HepG2 (cell line): ENCODE measurements around the gene PDGFA. TPM values are rescaled to one million over a fixed set of nuclear protein-coding genes. Genes with fewer than 3 reads are reported as not detected.

ENCODE experiments used
- ATAC-seq: fragments of 200-7000 bp; cut with Tn5 transposase; 3 replicates; pipeline ENCODE4 v1.9.1; 2020; ENCODE audit warnings: mild to moderate bottlenecking, moderate library complexity
- BruUV-seq: library from RNA; stranded (reverse); fragments of 400-500 nt; replicated peaks from 2 replicates; lab custom pipeline; 2021; lab: Mats Ljungman, UMichigan
- CTCF ChIA-PET: fragments of 300-600 bp; formaldehyde crosslinking; extraction: SDS; loops from one replicate; lab custom pipeline; 2021; ENCODE audit warnings: low total read pairs, inconsistent platforms, low intra/inter-chr PET ratio; lab: Yijun Ruan, JAX
- POLR2A ChIA-PET: fragments of 350-600 bp; sonication (Branson Sonifier 250); formaldehyde crosslinking; loops from one replicate; lab custom pipeline; 2020; ENCODE audit warnings: antibody characterized with exemption, inconsistent platforms; lab: Yijun Ruan, JAX
- DNase-seq: peaks from one replicate; pipeline ENCODE4 v3.0.0-alpha.2; 2015; ENCODE audit warnings: low spot score
- FAIRE-seq: peaks from 3 replicates; lab custom pipeline; 2011; peaks lifted over from hg19 to GRCh38; lab: Jason Lieb, UNC
- H2AFZ ChIP-seq: one replicate; pipeline ENCODE4 v1.6.1; 2011; ENCODE audit warnings: low read length, inconsistent platforms
- H3K27ac ChIP-seq: fragments of 300-600 bp; 3 replicates; pipeline ENCODE4 v1.8.0; 2011; ENCODE audit warnings: mixed run types, mild to moderate bottlenecking, mixed read lengths, low read length, inconsistent platforms; ENCODE audit not compliant: insufficient read depth; ENCODE audit errors: extremely low read length
- H3K27me3 ChIP-seq, 2 experiments: fragments of 200-600 bp in 1 of 2; 2 replicates in 1 of 2; 3 replicates in 1 of 2; pipeline versions ENCODE4 v1.6.0 to v1.8.0; 2011; ENCODE audit warnings: low read length in 2 of 2, mild to moderate bottlenecking in 2 of 2, moderate library complexity in 2 of 2, inconsistent platforms in 1 of 2; ENCODE audit not compliant: insufficient read depth in 2 of 2, control insufficient read depth in 1 of 2
- H3K36me3 ChIP-seq, 2 experiments: fragments of 200-600 bp in 1 of 2; replicated peaks in 1 of 2; 2 replicates in 1 of 2; 3 replicates in 1 of 2; pipeline versions ENCODE4 v1.5.1 to v1.8.0; 2011; ENCODE audit warnings: low read length in 2 of 2, inconsistent platforms in 1 of 2; ENCODE audit not compliant: insufficient read depth in 2 of 2, control insufficient read depth in 1 of 2
- H3K4me1 ChIP-seq: 2 replicates; pipeline ENCODE4 v1.5.1; 2012; ENCODE audit warnings: low read length, inconsistent platforms; ENCODE audit not compliant: insufficient read depth
- H3K4me2 ChIP-seq: 2 replicates; pipeline ENCODE4 v1.6.0; 2011; ENCODE audit warnings: low read depth, low read length, inconsistent platforms
- H3K4me3 ChIP-seq, 3 experiments: fragments of 200-600 bp in 1 of 3; sonication (generic), shearing (Covaris generic) in 1 of 3; replicated peaks in 1 of 3; 2 replicates each; pipeline ENCODE4 v1.5.1; 2011 to 2016; ENCODE audit warnings: low read length in 3 of 3, inconsistent platforms in 2 of 3, low read depth in 2 of 3, mild to moderate bottlenecking in 2 of 3, control low read depth in 1 of 3, mixed read lengths in 1 of 3; ENCODE audit not compliant: insufficient read depth in 1 of 3
- H3K79me2 ChIP-seq: one replicate; pipeline ENCODE4 v1.6.1; 2011; ENCODE audit warnings: low read length, inconsistent platforms; ENCODE audit not compliant: insufficient read depth
- H3K9ac ChIP-seq: 2 replicates; pipeline ENCODE4 v1.6.0; 2011; ENCODE audit warnings: mild to moderate bottlenecking, low read depth, low read length, inconsistent platforms; ENCODE audit not compliant: insufficient read depth
- H3K9me3 ChIP-seq: 2 replicates; pipeline ENCODE4 v1.5.1; 2012; ENCODE audit warnings: mild to moderate bottlenecking, low read length
- H4K20me1 ChIP-seq: 2 replicates; pipeline ENCODE4 v1.6.0; 2011; ENCODE audit warnings: inconsistent platforms, mild to moderate bottlenecking, low read length, moderate library complexity; ENCODE audit not compliant: insufficient read depth
- DMAP1 ChIP-seq: IDR thresholded peaks from 2 replicates; pipeline ENCODE4 v1.6.1; 2016
- HOXA9 ChIP-seq: sonication (generic); formaldehyde crosslinking; IDR thresholded peaks from 2 replicates; pipeline ENCODE4 v1.8.1; 2022; ENCODE audit warnings: missing genetic modification reagents, mild to moderate bottlenecking, moderate library complexity, borderline replicate concordance
- KDM3A ChIP-seq: IDR thresholded peaks from 2 replicates; pipeline ENCODE4 v1.6.1; 2018; ENCODE audit warnings: low read depth, missing compliant biosample characterization
- KLF15 ChIP-seq: sonication (generic); formaldehyde crosslinking; IDR thresholded peaks from 2 replicates; pipeline ENCODE4 v1.8.1; 2023; ENCODE audit warnings: borderline replicate concordance, mild to moderate bottlenecking, inconsistent platforms, missing genetic modification reagents, mixed read lengths
- NFKBIZ ChIP-seq: IDR thresholded peaks from 2 replicates; pipeline ENCODE4 v1.6.1; 2018; ENCODE audit warnings: missing genetic modification reagents, missing compliant biosample characterization
- NR3C1 ChIP-seq: sonication (generic); formaldehyde crosslinking; IDR thresholded peaks from 2 replicates; pipeline ENCODE4 v1.4.0; 2020; ENCODE audit warnings: missing genetic modification reagents
- PITX1 ChIP-seq: sonication (generic); formaldehyde crosslinking; IDR thresholded peaks from 2 replicates; pipeline ENCODE4 v1.5.1; 2020; ENCODE audit warnings: mild to moderate bottlenecking, missing genetic modification reagents
- SNAI1 ChIP-seq: sonication (generic); formaldehyde crosslinking; IDR thresholded peaks from 2 replicates; pipeline ENCODE4 v1.5.0; 2020; ENCODE audit warnings: mild to moderate bottlenecking, missing genetic modification reagents, borderline replicate concordance
- SP1 ChIP-seq, 2 experiments: fragments of 450-650 bp in 1 of 2; sonication (generic) in 1 of 2; formaldehyde crosslinking in 1 of 2; IDR thresholded peaks; 2 replicates each; pipeline versions ENCODE4 v1.4.0 to v1.6.1; 2016 to 2020; ENCODE audit warnings: missing genetic modification reagents in 1 of 2
- SYNCRIP ChIP-seq: fragments of 200-400 bp; formaldehyde crosslinking; IDR thresholded peaks from 2 replicates; pipeline ENCODE4 v1.6.1; 2018; ENCODE audit warnings: mild to moderate bottlenecking, low read depth, low read length; ENCODE audit not compliant: insufficient read depth
- TOE1 ChIP-seq: sonication (generic); formaldehyde crosslinking; IDR thresholded peaks from 2 replicates; pipeline ENCODE4 v1.4.0; 2020; ENCODE audit warnings: mild to moderate bottlenecking, missing genetic modification reagents
- ZFP36L2 ChIP-seq: sonication (generic); formaldehyde crosslinking; IDR thresholded peaks from 2 replicates; pipeline ENCODE4 v1.4.0; 2020; ENCODE audit warnings: missing genetic modification reagents
- ZKSCAN8 ChIP-seq: IDR thresholded peaks from 2 replicates; pipeline ENCODE4 v1.6.1; 2016; ENCODE audit warnings: borderline replicate concordance, missing genetic modification reagents, missing compliant biosample characterization
- ZNF615 ChIP-seq: sonication (generic); formaldehyde crosslinking; IDR thresholded peaks from 2 replicates; pipeline ENCODE4 v1.5.0; 2020; ENCODE audit warnings: mild to moderate bottlenecking, missing genetic modification reagents, borderline replicate concordance
- WGBS: methylation state at CpG from one replicate; pipeline ENCODE4 v1.1.6; 2017; ENCODE audit warnings: low lambda C conversion rate; 5-methylcytosine and 5-hydroxymethylcytosine counted together
- in situ Hi-C: cut with HindIII; loops from 2 replicates; pipeline ENCODE4 v1.10.0; 2017; ENCODE audit warnings: low pct_unique_long_range_greater_than_20kb; ENCODE audit not compliant: extremely low pct_ligation_motif_present
- intact Hi-C: fragments of 100-400 bp; cut with micrococcal nuclease; formaldehyde crosslinking; loops from one replicate; pipeline ENCODE4 v1.10.0; 2022; ENCODE audit not compliant: unreplicated experiment
- polyA plus RNA-seq, 8 experiments: library from polyadenylated mRNA; depleted of rRNA in 3 of 8; stranded (reverse) in 7 of 8; unstranded in 1 of 8; fragments of >200 nt; fragmentation: Illumina TruSeq in 4 of 8; extraction: Trizol in 4 of 8; gene quantifications; 2 replicates each; pipeline versions ENCODE4 v1.2.1 to v1.2.3, GENCODE V29; 2011 to 2016; ENCODE audit warnings: low read depth in 4 of 8, missing spikeins in 1 of 8, mixed read lengths in 1 of 8; ENCODE audit not compliant: insufficient read depth in 1 of 8
- total RNA-seq, 5 experiments: library from RNA; depleted of rRNA; stranded (reverse); fragments of >200 nt; fragmentation: Illumina TruSeq; extraction: Trizol; gene quantifications; 2 replicates each; pipeline ENCODE4 v1.2.3, GENCODE V29; 2016; ENCODE audit warnings: low read depth in 1 of 5

PDGFA gene
- total and polyA plus RNA-seq, 2 of the 13 experiments (the other 11 are each of a cell fraction or from before 2014, with no cell fraction given), result 1.5 to 3.4 TPM

DNA sequence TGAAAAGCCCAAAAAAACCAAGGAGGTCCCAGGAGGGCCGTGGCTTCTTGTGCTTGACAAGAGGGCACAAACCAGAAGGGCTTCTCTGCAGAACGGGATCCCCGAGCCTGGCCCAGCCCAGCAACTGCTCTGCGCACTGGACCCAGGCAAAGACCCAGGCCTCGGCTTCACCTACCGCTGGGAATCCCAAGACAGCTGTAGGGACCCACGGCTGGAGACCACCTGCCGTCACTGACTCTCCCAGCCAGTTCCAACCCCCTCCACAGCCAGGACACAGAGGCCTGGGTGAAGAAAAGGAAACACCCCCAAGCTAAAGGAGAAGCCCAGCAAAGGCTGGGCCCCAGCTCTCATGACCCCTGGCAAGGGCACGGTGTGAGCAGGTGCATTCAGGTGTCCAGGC, 24.3 kb downstream of the PDGFA start:
- WGBS, result 78% methylated on average over 7 of the region's 9 CpGs
- FAIRE-seq, result no peak
- no peak for TF ChIP-seq PITX1 (CRISPR knock-in tag)
- no peak for TF ChIP-seq ZKSCAN8 (CRISPR knock-in tag)
- no peak for TF ChIP-seq KDM3A (CRISPR knock-in tag)
- no peak for TF ChIP-seq SP1 (IDR thresholded peaks at IDR 0.05)
- TF ChIP-seq SP1 (CRISPR knock-in tag; IDR thresholded peaks at IDR 0.05), result no peak

DNA sequence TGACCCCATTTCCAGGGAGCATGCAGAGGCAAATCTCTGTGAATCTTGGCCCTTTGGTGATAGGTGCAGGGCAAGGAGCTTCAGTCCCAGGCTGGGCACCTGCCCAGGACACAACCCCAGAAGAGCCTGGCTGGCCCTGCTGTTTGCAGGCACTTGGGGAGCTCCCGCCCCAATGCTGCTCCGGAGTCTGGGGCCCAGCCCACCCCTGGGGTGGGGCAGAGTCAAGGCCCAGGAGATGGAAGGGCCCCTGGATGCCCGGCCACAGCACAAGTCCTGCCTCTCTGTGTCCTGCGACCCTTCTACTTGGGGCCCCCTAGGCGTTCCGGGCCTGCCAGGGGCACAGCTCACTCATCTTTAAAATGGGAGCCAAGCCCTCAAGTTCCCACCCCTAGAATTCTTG, 24.7 kb downstream of the PDGFA start:
- POLR2A ChIA-PET, result interaction anchor here (1.1 kb wide), 1 partner anchor 123 kb away, joined by 3 read pairs; no protein-coding TSS in a partner anchor
- no peak overlapping the region for H3K9ac ChIP-seq
- no peak overlapping the region for H3K27ac ChIP-seq
- H3K4me2 ChIP-seq, result no peak overlapping the region
- no TSS peak for BruUV-seq
- H4K20me1 ChIP-seq, result no peaks in the 10 kb centered on the region
- H3K9me3 ChIP-seq, result no peaks in the 10 kb centered on the region
- no peaks in the 10 kb centered on the region for H3K79me2 ChIP-seq
- H3K36me3 ChIP-seq, result no peaks in the 10 kb centered on the region
- H3K4me1 ChIP-seq, result peaks cover 30% of the 10 kb centered on the region
- 40% methylated on average over 1 of the region's 6 CpGs for WGBS
- no peak overlapping the region for H3K4me3 ChIP-seq
- ATAC-seq (no peak), DNase-seq (no peak), FAIRE-seq (no peak)
- intact Hi-C loops, result no loop called here
- H3K27me3 ChIP-seq, result peaks cover 2 to 5% of the 10 kb centered on the region in 2 experiments; a peak in 2 of 5 replicates
- CTCF ChIA-PET, result no interaction called here
- in situ Hi-C loops, result no loop called here
- no peak for TF ChIP-seq HOXA9 (CRISPR knock-in tag)
- no peak for TF ChIP-seq ZNF615 (CRISPR knock-in tag)
- TF ChIP-seq TOE1 (CRISPR knock-in tag), result no peak
- TF ChIP-seq NR3C1 (CRISPR knock-in tag), result no peak
- no peak for TF ChIP-seq KLF15
- TF ChIP-seq SYNCRIP, result no peak
- no peak for TF ChIP-seq NFKBIZ
- TF ChIP-seq ZFP36L2 (CRISPR knock-in tag), result no peak
- no peak for TF ChIP-seq DMAP1 (CRISPR knock-in tag)
- TF ChIP-seq SNAI1, result no peak
- no peak overlapping the region for H2AFZ ChIP-seq

More for the DNA sequence above, 24.3 kb downstream of the PDGFA start:
- Histone ChIP-seq H3K4me3 (no peak overlapping the region), H3K9ac (no peak overlapping the region), H3K4me1 (peaks cover 26% of the 10 kb centered on the region), H3K79me2 (no peaks in the 10 kb centered on the region), H3K9me3 (no peaks in the 10 kb centered on the region), H3K36me3 (no peaks in the 10 kb centered on the region), H3K27me3 (peaks cover 2 to 5% of the 10 kb centered on the region in 2 experiments; a peak in 2 of 5 replicates), H3K4me2 (no peak overlapping the region), H2AFZ (no peak overlapping the region), H3K27ac (no peak overlapping the region), H4K20me1 (no peaks in the 10 kb centered on the region)
- in situ Hi-C loops, result no loop called here
- intact Hi-C loops, result no loop called here
- BruUV-seq, result no TSS peak
- ChIA-PET CTCF (no interaction called here), POLR2A (interaction anchor here (1.1 kb wide), 1 partner anchor 123 kb away, joined by 3 read pairs; no protein-coding TSS in a partner anchor)
- ATAC-seq (no peak), DNase-seq (no peak)
